ENCODE measurements around the gene SLC36A1. TPM values are rescaled to one million over a fixed set of nuclear protein-coding genes. Genes with fewer than 3 reads are reported as not detected.

SLC36A1 gene
- total RNA-seq, 1 experiment from 2014 or later, result 13.6 TPM

DNA sequence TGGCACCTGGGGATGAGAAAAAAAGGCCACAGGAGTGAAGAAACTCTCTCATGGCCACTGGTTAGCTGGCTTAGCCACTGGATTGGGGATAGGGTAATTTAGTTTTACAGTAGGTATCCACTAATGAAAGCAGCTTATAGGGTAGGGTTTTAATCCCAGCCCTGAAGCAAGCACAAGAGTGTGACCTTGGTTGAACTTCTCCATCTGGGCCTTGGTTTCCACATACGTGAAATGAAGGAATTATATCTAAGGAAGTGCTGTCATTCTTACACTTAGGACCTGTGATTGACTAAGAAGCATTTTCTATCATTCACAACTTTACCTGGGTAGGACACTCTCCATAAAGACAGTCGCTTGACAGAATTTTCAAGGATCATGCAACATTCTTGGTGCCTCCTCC, 94.2 kb downstream of the SLC36A1 start:
- POLR2A ChIA-PET, result no interaction called here
- intact Hi-C loops (cut with micrococcal nuclease; ENCODE audit: unreplicated experiment), result no loop called here
- TF ChIP-seq TCF7L2 (IDR thresholded peaks at IDR 0.05; ENCODE audit: low read depth, low read length) (no peak), POLR2AphosphoS5 (IDR thresholded peaks at IDR 0.05; ENCODE audit: low read depth, low read length) (no peak), SIN3A (IDR thresholded peaks at IDR 0.05; ENCODE audit: borderline replicate concordance, insufficient read depth, low read depth, low read length) (no peak)
- TF ChIP-seq, protein P1, sequence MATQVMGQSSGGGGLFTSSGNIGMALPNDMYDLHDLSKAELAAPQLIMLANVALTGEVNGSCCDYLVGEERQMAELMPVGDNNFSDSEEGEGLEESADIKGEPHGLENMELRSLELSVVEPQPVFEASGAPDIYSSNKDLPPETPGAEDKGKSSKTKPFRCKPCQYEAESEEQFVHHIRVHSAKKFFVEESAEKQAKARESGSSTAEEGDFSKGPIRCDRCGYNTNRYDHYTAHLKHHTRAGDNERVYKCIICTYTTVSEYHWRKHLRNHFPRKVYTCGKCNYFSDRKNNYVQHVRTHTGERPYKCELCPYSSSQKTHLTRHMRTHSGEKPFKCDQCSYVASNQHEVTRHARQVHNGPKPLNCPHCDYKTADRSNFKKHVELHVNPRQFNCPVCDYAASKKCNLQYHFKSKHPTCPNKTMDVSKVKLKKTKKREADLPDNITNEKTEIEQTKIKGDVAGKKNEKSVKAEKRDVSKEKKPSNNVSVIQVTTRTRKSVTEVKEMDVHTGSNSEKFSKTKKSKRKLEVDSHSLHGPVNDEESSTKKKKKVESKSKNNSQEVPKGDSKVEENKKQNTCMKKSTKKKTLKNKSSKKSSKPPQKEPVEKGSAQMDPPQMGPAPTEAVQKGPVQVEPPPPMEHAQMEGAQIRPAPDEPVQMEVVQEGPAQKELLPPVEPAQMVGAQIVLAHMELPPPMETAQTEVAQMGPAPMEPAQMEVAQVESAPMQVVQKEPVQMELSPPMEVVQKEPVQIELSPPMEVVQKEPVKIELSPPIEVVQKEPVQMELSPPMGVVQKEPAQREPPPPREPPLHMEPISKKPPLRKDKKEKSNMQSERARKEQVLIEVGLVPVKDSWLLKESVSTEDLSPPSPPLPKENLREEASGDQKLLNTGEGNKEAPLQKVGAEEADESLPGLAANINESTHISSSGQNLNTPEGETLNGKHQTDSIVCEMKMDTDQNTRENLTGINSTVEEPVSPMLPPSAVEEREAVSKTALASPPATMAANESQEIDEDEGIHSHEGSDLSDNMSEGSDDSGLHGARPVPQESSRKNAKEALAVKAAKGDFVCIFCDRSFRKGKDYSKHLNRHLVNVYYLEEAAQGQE (IDR thresholded peaks at IDR 0.05; ENCODE audit: insufficient read depth in 1 of 2, low read depth in 2 of 2, low read length in 1 of 2), result no peak
- TF ChIP-seq, protein P2, sequence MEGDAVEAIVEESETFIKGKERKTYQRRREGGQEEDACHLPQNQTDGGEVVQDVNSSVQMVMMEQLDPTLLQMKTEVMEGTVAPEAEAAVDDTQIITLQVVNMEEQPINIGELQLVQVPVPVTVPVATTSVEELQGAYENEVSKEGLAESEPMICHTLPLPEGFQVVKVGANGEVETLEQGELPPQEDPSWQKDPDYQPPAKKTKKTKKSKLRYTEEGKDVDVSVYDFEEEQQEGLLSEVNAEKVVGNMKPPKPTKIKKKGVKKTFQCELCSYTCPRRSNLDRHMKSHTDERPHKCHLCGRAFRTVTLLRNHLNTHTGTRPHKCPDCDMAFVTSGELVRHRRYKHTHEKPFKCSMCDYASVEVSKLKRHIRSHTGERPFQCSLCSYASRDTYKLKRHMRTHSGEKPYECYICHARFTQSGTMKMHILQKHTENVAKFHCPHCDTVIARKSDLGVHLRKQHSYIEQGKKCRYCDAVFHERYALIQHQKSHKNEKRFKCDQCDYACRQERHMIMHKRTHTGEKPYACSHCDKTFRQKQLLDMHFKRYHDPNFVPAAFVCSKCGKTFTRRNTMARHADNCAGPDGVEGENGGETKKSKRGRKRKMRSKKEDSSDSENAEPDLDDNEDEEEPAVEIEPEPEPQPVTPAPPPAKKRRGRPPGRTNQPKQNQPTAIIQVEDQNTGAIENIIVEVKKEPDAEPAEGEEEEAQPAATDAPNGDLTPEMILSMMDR (IDR thresholded peaks at IDR 0.05), result no peak
- in situ Hi-C loops (cut with HindIII; ENCODE audit: low pct_unique_long_range_greater_than_20kb, low sequenced_read_pairs), result no loop called here
- Histone ChIP-seq H3K27ac (ENCODE audit: low read length) (no peak overlapping the region), H3K4me1 (ENCODE audit: control insufficient read depth, insufficient read depth, low read length) (no peaks in the 10 kb centered on the region), H3K9me3 (ENCODE audit: control insufficient read depth, insufficient read depth, low read depth, low read length) (no peaks in the 10 kb centered on the region), H3K36me3 (ENCODE audit: control insufficient read depth, insufficient read depth, low read length) (no peaks in the 10 kb centered on the region), H3K27me3 (ENCODE audit: control insufficient read depth, insufficient read depth, low read length) (peaks cover 9% of the 10 kb centered on the region), H3K4me3 (ENCODE audit: low read depth in 2 of 2, low read length in 2 of 2) (no peak overlapping the region)
- CTCF ChIA-PET, result no interaction called here
- BruUV-seq (replicated peaks), result no TSS peak
- ATAC-seq (no peak), DNase-seq (ENCODE audit: low read depth, low spot score) (no peak)

Small RNAs within 50 kb of the gene (microRNA-seq; reads per million reads assigned to microRNA genes)
- gene MIR6499 (ENCODE audit: unreplicated experiment), result not detected

Other genes with a start within 250 kb of the SLC36A1 start
- gene CCDC69, start 223.5 kb upstream of the SLC36A1 start, total RNA-seq (2021; ENCODE audit: unreplicated experiment), result 2.1 TPM
- gene GM2A, start 194.4 kb upstream of the SLC36A1 start, total RNA-seq (2021; ENCODE audit: unreplicated experiment), result 40.7 TPM
- not detected for gene SLC36A3, start 143.8 kb upstream of the SLC36A1 start, total RNA-seq (2021; ENCODE audit: unreplicated experiment)
- not detected for gene SLC36A2, start 100.0 kb upstream of the SLC36A1 start, total RNA-seq (2021; ENCODE audit: unreplicated experiment)
- gene FAT2, start 143.7 kb downstream of the SLC36A1 start, total RNA-seq (2021; ENCODE audit: unreplicated experiment), result not detected
- 228 TPM for gene SPARC, start 239.3 kb downstream of the SLC36A1 start, total RNA-seq (2021; ENCODE audit: unreplicated experiment)